Type B pancreatic cell (in vitro differentiated cells): ENCODE data around the gene FGF10. TPM values are rescaled to one million over a fixed set of nuclear protein-coding genes. Genes with fewer than 3 reads are reported as not detected.

Source experiments
- DNase-seq: peaks from one replicate; pipeline ENCODE4 v3.0.0; 2021; ENCODE audit warnings: mixed read lengths; ENCODE audit not compliant: unreplicated experiment; ENCODE audit errors: extremely low spot score
- H3K27ac Mint-ChIP-seq: 2 replicates; pipeline ENCODE4 v1.8.0; 2021; ENCODE audit warnings: mild to moderate bottlenecking, mixed read lengths
- H3K27me3 Mint-ChIP-seq: 2 replicates; pipeline ENCODE4 v1.8.0; 2021; ENCODE audit warnings: mixed read lengths
- H3K36me3 Mint-ChIP-seq: 2 replicates; pipeline ENCODE4 v1.8.0; 2021; ENCODE audit warnings: mixed read lengths
- H3K4me1 Mint-ChIP-seq: one replicate; pipeline ENCODE4 v1.8.0; 2021; ENCODE audit warnings: mixed read lengths; ENCODE audit not compliant: unreplicated experiment
- H3K4me3 Mint-ChIP-seq: 2 replicates; pipeline ENCODE4 v1.8.0; 2021; ENCODE audit warnings: mild to moderate bottlenecking, mixed read lengths
- H3K9me3 Mint-ChIP-seq: 2 replicates; pipeline ENCODE4 v1.8.0; 2021; ENCODE audit warnings: mixed read lengths
- CTCF ChIP-seq: fragments of 200-600 bp; sonication (generic); conservative IDR thresholded peaks from 2 replicates; pipeline ENCODE4 v1.5.0; 2021; ENCODE audit warnings: antibody characterized with exemption, mild to moderate bottlenecking
- total RNA-seq: library from RNA; stranded (reverse); gene quantifications from 2 replicates; pipeline ENCODE4 v1.2.1, GENCODE V29; 2021; ENCODE audit warnings: low replicate concordance

FGF10 gene
- total RNA-seq, 1 donor from 2014 or later: 9.8 TPM

GRCh38 chr5:44387921-44388320 is 1.3 kb downstream of the FGF10 start:
- no peaks in the 10 kb centered on the region for H3K36me3 Mint-ChIP-seq
- peaks cover 54% of the 10 kb centered on the region for H3K4me1 Mint-ChIP-seq
- TF ChIP-seq CTCF: no peak
- H3K27me3 Mint-ChIP-seq: peaks cover 77% of the 10 kb centered on the region
- no peaks in the 10 kb centered on the region for H3K9me3 Mint-ChIP-seq
- no peak overlapping the region for H3K27ac Mint-ChIP-seq
- H3K4me3 Mint-ChIP-seq: peak overlapping the region; percentile 89
- DNase-seq: no peak

- H3K9me3 Mint-ChIP-seq: no peaks in the 10 kb centered on the region
- DNase-seq: no peak
- no peaks in the 10 kb centered on the region for H3K36me3 Mint-ChIP-seq
- TF ChIP-seq CTCF: no peak
- peak overlapping the region; percentile 89 for H3K4me3 Mint-ChIP-seq
- H3K4me1 Mint-ChIP-seq: peaks cover 50% of the 10 kb centered on the region
- peaks cover 72% of the 10 kb centered on the region for H3K27me3 Mint-ChIP-seq
- peak overlapping the region; percentile 11 for H3K27ac Mint-ChIP-seq
Observed at GRCh38 chr5:44387406-44387805, 1.8 kb downstream of the FGF10 start.

GRCh38 chr5:44385291-44385900 is 3.8 kb downstream of the FGF10 start:
- Mint-ChIP-seq H3K9me3 (no peaks in the 10 kb centered on the region), H3K36me3 (peaks cover 3% of the 10 kb centered on the region), H3K27me3 (peaks cover 55% of the 10 kb centered on the region), H3K4me3 (peak overlapping the region; percentile 16), H3K4me1 (peaks cover 37% of the 10 kb centered on the region), H3K27ac (no peak overlapping the region)
- DNase-seq: no peak
- no peak for TF ChIP-seq CTCF

- peaks cover 31% of the 10 kb centered on the region for H3K4me1 Mint-ChIP-seq
- no peak for DNase-seq
- H3K27ac Mint-ChIP-seq: no peak overlapping the region
- peaks cover 3% of the 10 kb centered on the region for H3K36me3 Mint-ChIP-seq
- peak overlapping the region; percentile 16 for H3K4me3 Mint-ChIP-seq
- peaks cover 50% of the 10 kb centered on the region for H3K27me3 Mint-ChIP-seq
- TF ChIP-seq CTCF: no peak
- H3K9me3 Mint-ChIP-seq: no peaks in the 10 kb centered on the region
Observed at GRCh38 chr5:44384816-44385215, 4.4 kb downstream of the FGF10 start.

- no peak overlapping the region for H3K4me3 Mint-ChIP-seq
- no peaks in the 10 kb centered on the region for H3K9me3 Mint-ChIP-seq
- no peak overlapping the region for H3K27ac Mint-ChIP-seq
- peaks cover 37% of the 10 kb centered on the region for H3K27me3 Mint-ChIP-seq
- peaks cover 23% of the 10 kb centered on the region for H3K4me1 Mint-ChIP-seq
- DNase-seq: no peak
- no peak for TF ChIP-seq CTCF
- H3K36me3 Mint-ChIP-seq: peaks cover 3% of the 10 kb centered on the region
Observed at GRCh38 chr5:44382894-44383293, 6.3 kb downstream of the FGF10 start.
